Retinal pigment epithelial cell (primary cell): ENCODE results near the gene KYNU.

Experiments
- DNase-seq: peaks from one replicate; pipeline ENCODE4 v3.0.0-alpha.2; 2010; ENCODE audit warnings: low read depth
- H3K4me3 ChIP-seq: 2 replicates; pipeline ENCODE4 v1.5.1; 2011; ENCODE audit warnings: mild to moderate bottlenecking, low read length, control low read depth, moderate library complexity
- CTCF ChIP-seq: conservative IDR thresholded peaks from 2 replicates; pipeline ENCODE4 v1.5.1; 2011; ENCODE audit warnings: low read depth, low read length, control low read depth, inconsistent platforms

The KYNU gene

GRCh38 chr2:142918624-142919023 is 41.2 kb downstream of the KYNU start:
- TF ChIP-seq CTCF: no peak
- H3K4me3 ChIP-seq: no peak overlapping the region
- DNase-seq: no peak

- TF ChIP-seq CTCF: no peak
- H3K4me3 ChIP-seq: no peak overlapping the region
- no peak for DNase-seq
Measured at GRCh38 chr2:142920571-142920970, 43.1 kb downstream of the KYNU start.

GRCh38 chr2:142926445-142926844 is 49.0 kb downstream of the KYNU start:
- no peak for TF ChIP-seq CTCF
- H3K4me3 ChIP-seq: no peak overlapping the region
- DNase-seq: no peak

- TF ChIP-seq CTCF: no peak
- H3K4me3 ChIP-seq: no peak overlapping the region
- DNase-seq: no peak
Measured at GRCh38 chr2:142930835-142931398, 53.5 kb downstream of the KYNU start.

- H3K4me3 ChIP-seq: no peak overlapping the region
- no peak for TF ChIP-seq CTCF
- no peak for DNase-seq
Measured at GRCh38 chr2:142933916-142934315, 56.5 kb downstream of the KYNU start.

GRCh38 chr2:142935563-142936089 is 58.2 kb downstream of the KYNU start:
- DNase-seq: no peak
- TF ChIP-seq CTCF: no peak
- H3K4me3 ChIP-seq: no peak overlapping the region

GRCh38 chr2:142936629-142937028 is 59.2 kb downstream of the KYNU start:
- TF ChIP-seq CTCF: no peak
- DNase-seq: no peak
- no peak overlapping the region for H3K4me3 ChIP-seq
